RWPE2 (cell line): ENCODE measurements around the gene ARMC7.

Experiments used
- ATAC-seq: fragments of 200-7000 bp; cut with Tn5 transposase; 3 replicates; pipeline ENCODE4 v1.9.1; 2021; ENCODE audit warnings: low read depth
- DNase-seq: peaks from one replicate; pipeline ENCODE4 v3.0.0-alpha.2; 2020; ENCODE audit warnings: low spot score
- H3K27ac ChIP-seq: fragments of 450-650 bp; 2 replicates; pipeline ENCODE4 v1.5.1; 2017; ENCODE audit warnings: mild to moderate bottlenecking; ENCODE audit not compliant: poor library complexity, severe bottlenecking
- H3K27me3 ChIP-seq: fragments of 250-450 bp; sonication (Bioruptor Pico); 2 replicates; pipeline ENCODE4 v1.5.1; 2021; ENCODE audit warnings: mild to moderate bottlenecking, moderate library complexity; ENCODE audit not compliant: insufficient read depth, poor library complexity, severe bottlenecking
- H3K36me3 ChIP-seq: fragments of 250-450 bp; sonication (Bioruptor Pico); 2 replicates; pipeline ENCODE4 v1.5.1; 2020; ENCODE audit warnings: low read depth, mild to moderate bottlenecking, moderate library complexity
- H3K4me1 ChIP-seq: fragments of 250-450 bp; sonication (Bioruptor Pico); 2 replicates; pipeline ENCODE4 v1.5.1; 2021; ENCODE audit warnings: mild to moderate bottlenecking, moderate library complexity; ENCODE audit not compliant: insufficient read depth, poor library complexity, severe bottlenecking
- H3K4me3 ChIP-seq: fragments of 250-450 bp; sonication (Bioruptor Pico); 2 replicates; pipeline ENCODE4 v1.5.1; 2021; ENCODE audit warnings: mild to moderate bottlenecking, moderate library complexity; ENCODE audit not compliant: severe bottlenecking
- H3K9me3 ChIP-seq: fragments of 250-450 bp; sonication (Bioruptor Pico); 2 replicates; pipeline ENCODE4 v1.5.1; 2021; ENCODE audit warnings: mild to moderate bottlenecking, moderate library complexity; ENCODE audit not compliant: severe bottlenecking
- CTCF ChIP-seq: fragments of 450-650 bp; IDR thresholded peaks from one replicate; pipeline ENCODE4 v1.5.1; 2017; ENCODE audit warnings: mild to moderate bottlenecking, moderate library complexity; ENCODE audit not compliant: poor library complexity, severe bottlenecking

ARMC7 gene

GRCh38 chr17:75094871-75095399 is 14.8 kb upstream of the ARMC7 start:
- Histone ChIP-seq H3K4me3 (no peak overlapping the region), H3K4me1 (peaks cover 31% of the 10 kb centered on the region), H3K27ac (peak overlapping the region; percentile 81), H3K36me3 (peaks cover 8% of the 10 kb centered on the region), H3K9me3 (no peaks in the 10 kb centered on the region), H3K27me3 (no peaks in the 10 kb centered on the region)
- no peak for TF ChIP-seq CTCF
- DNase-seq (no peak), ATAC-seq (no peak)

- TF ChIP-seq CTCF: no peak
- Histone ChIP-seq H3K9me3 (no peaks in the 10 kb centered on the region), H3K4me1 (peaks cover 25% of the 10 kb centered on the region), H3K27ac (peak overlapping the region; percentile 81), H3K36me3 (peaks cover 17% of the 10 kb centered on the region), H3K4me3 (no peak overlapping the region), H3K27me3 (no peaks in the 10 kb centered on the region)
- peak; percentile 97 for ATAC-seq
- DNase-seq: peak; percentile 96
Observed at GRCh38 chr17:75096082-75096625, 13.6 kb upstream of the ARMC7 start.

- DNase-seq (no peak), ATAC-seq (no peak)
- Histone ChIP-seq H3K27me3 (no peaks in the 10 kb centered on the region), H3K4me1 (peaks cover 21% of the 10 kb centered on the region), H3K9me3 (no peaks in the 10 kb centered on the region), H3K4me3 (no peak overlapping the region), H3K36me3 (peaks cover 17% of the 10 kb centered on the region), H3K27ac (no peak overlapping the region)
- TF ChIP-seq CTCF: no peak
Observed at GRCh38 chr17:75097865-75098264, 11.9 kb upstream of the ARMC7 start.

- DNase-seq (no peak), ATAC-seq (no peak)
- peaks cover 12% of the 10 kb centered on the region for H3K4me1 ChIP-seq
Observed at GRCh38 chr17:75098861-75099260, 10.9 kb upstream of the ARMC7 start.

More at GRCh38 chr17:75098861-75099260, 10.9 kb upstream of the ARMC7 start:
- no peak for TF ChIP-seq CTCF
- no peaks in the 10 kb centered on the region for H3K27me3 ChIP-seq
- H3K4me3 ChIP-seq: no peak overlapping the region
- peaks cover 17% of the 10 kb centered on the region for H3K36me3 ChIP-seq
- no peak overlapping the region for H3K27ac ChIP-seq
- H3K9me3 ChIP-seq: no peaks in the 10 kb centered on the region
